ENCODE measurements around the gene CAMK1D. TPM values are rescaled to one million over a fixed set of nuclear protein-coding genes. Genes with fewer than 3 reads are reported as not detected.

Gene CAMK1D
- total and polyA plus RNA-seq, 2 of the 4 experiments (the other 2 are of a cell fraction) = 5.0 to 5.3 TPM

DNA sequence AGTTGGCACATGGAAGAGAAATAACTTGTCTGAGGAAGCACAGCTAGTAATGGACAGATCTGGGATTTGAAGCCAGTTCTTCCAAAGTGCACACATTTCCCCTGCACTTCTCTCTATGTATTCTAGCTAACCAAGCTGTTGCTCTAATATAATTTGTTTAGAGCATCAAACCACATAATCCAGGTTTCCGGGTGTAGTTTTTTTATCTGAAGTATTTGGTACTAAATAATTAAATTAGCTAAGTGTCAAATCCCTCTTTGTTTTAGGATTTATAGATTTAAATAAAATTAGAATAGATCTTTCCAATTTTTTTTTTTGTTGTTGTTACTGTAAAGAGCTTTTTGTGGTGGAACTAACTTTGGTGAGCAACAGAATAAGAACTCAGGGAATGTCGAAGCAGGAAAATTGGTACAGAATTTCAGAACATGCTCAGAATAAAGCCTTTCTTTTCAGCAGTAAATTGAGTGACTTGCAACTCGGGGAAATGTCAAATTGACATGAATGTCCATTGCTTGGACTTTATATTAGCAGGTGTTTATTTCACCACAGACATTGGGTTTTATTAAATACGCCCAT lies 33.7 kb downstream of the CAMK1D start:
- H2AK9ac ChIP-seq (replicated peaks; ENCODE audit: low read depth, low read length, poor library complexity) = no peak overlapping the region
- ATAC-seq (ENCODE audit: low read depth) (no peak), DNase-seq (no peak)
- in situ Hi-C loops (cut with MboI; ENCODE audit: low sequenced_read_pairs) = no loop called here
- H3K14ac ChIP-seq (replicated peaks; ENCODE audit: low read depth, low read length) = no peak overlapping the region
- POLR2A ChIA-PET (ENCODE audit: unreplicated experiment) = no interaction called here
- WGBS, 2 experiments (ENCODE audit: extremely low coverage in 2 of 2, insufficient read length in 1 of 2) = no CpG with 5 or more reads among the region's 4 CpGs
- H2BK20ac ChIP-seq (ENCODE audit: low read depth, low read length) = no peak overlapping the region
- no peaks in the 10 kb centered on the region for H3K36me3 ChIP-seq (ENCODE audit: control insufficient read depth, insufficient read depth, low read length)
- no peak overlapping the region for H2BK120ac ChIP-seq (ENCODE audit: low read depth, low read length)
- H2BK5ac ChIP-seq (ENCODE audit: low read depth, low read length, poor library complexity, severe bottlenecking) = no peak overlapping the region
- no peak overlapping the region for H4K91ac ChIP-seq (ENCODE audit: insufficient read depth, low read depth, low read length)
- TF ChIP-seq RCOR1 (IDR thresholded peaks at IDR 0.05; ENCODE audit: insufficient replicate concordance, low read length) = no peak
- TF ChIP-seq RFX5 (IDR thresholded peaks at IDR 0.05; ENCODE audit: low read depth, low read length) = no peak
- TF ChIP-seq FOS (IDR thresholded peaks at IDR 0.05; ENCODE audit: low read depth, low read length) = no peak
- no peak for TF ChIP-seq CHD1 (IDR thresholded peaks at IDR 0.05; ENCODE audit: low read depth, low read length)
- no peak for TF ChIP-seq POLR2A (IDR thresholded peaks at IDR 0.05; ENCODE audit: low read depth, low read length)
- H2AK5ac ChIP-seq (ENCODE audit: low read depth, low read length) = no peak overlapping the region
- H3K9me3 ChIP-seq (ENCODE audit: control insufficient read depth, insufficient read depth, low read length) = 0 out of 2 replicates have a peak, but pooled peaks cover 3% of the 10 kb centered on the region
- H3K56ac ChIP-seq (ENCODE audit: extremely low read depth, insufficient read depth, low read length) = no peak overlapping the region
- H3K4ac ChIP-seq (ENCODE audit: low read depth, low read length) = no peak overlapping the region
- H3K4me3 ChIP-seq (ENCODE audit: insufficient read depth, low read depth, low read length) = no peak overlapping the region
- CTCF ChIA-PET = interaction anchor here (0.6 to 1.0 kb wide), 2 partner anchors 274 to 324 kb away, joined by 5 to 9 read pairs; no protein-coding TSS in a partner anchor
- H3K27me3 ChIP-seq (ENCODE audit: control insufficient read depth, insufficient read depth, low read length) = no peaks in the 10 kb centered on the region
- no peaks in the 10 kb centered on the region for H3K9me1 ChIP-seq (ENCODE audit: insufficient read depth, low read length)
- H3K4me2 ChIP-seq (ENCODE audit: low read depth, low read length) = no peak overlapping the region; the same call in 1 of the 2 replicates
- no peak overlapping the region for H2BK15ac ChIP-seq (ENCODE audit: low read depth, low read length)
- H3K9ac ChIP-seq (ENCODE audit: low read depth, low read length) = no peak overlapping the region
- intact Hi-C loops (cut with micrococcal nuclease) = no loop called here
- no peak overlapping the region for H4K5ac ChIP-seq (ENCODE audit: low read depth, low read length)
- H3K4me1 ChIP-seq (ENCODE audit: control insufficient read depth, insufficient read depth, low read length) = no peaks in the 10 kb centered on the region
- H3K23ac ChIP-seq (ENCODE audit: low read depth, low read length) = no peak overlapping the region
- H3K27ac ChIP-seq (ENCODE audit: insufficient read depth, low read length) = no peak overlapping the region
- dilution Hi-C loops (cut with HindIII; ENCODE audit: low sequenced_read_pairs, unreplicated experiment) = no loop called here
- no peak overlapping the region for H3K18ac ChIP-seq (ENCODE audit: low read depth, low read length)
- H4K20me1 ChIP-seq (ENCODE audit: insufficient read depth, low read length) = no peaks in the 10 kb centered on the region
- H3K79me1 ChIP-seq (ENCODE audit: low read depth in 1 of 2, low read length in 2 of 2) = no peaks in the 10 kb centered on the region
- BruUV-seq (replicated peaks) = no TSS peak
- H4K8ac ChIP-seq (ENCODE audit: low read depth in 2 of 2, low read length in 2 of 2) = no peak overlapping the region
- H2AFZ ChIP-seq (replicated peaks; ENCODE audit: low read length, poor library complexity) = no peak overlapping the region

Measured in IMR-90 (cell line).